Measurements from ENCODE around the gene TNFRSF14. TPM values are rescaled to one million over a fixed set of nuclear protein-coding genes. Genes with fewer than 3 reads are reported as not detected.

TNFRSF14 gene
- total RNA-seq, 1 experiment from 2014 or later: 0.57 TPM

- Histone ChIP-seq H3K4me2 (ENCODE audit: insufficient read depth, insufficient read length, low read length) (no peak overlapping the region), H2AK5ac (ENCODE audit: insufficient read length, low read length) (no peak overlapping the region), H2BK15ac (ENCODE audit: low read depth, low read length) (no peak overlapping the region), H3K4ac (ENCODE audit: low read depth, low read length) (no peak overlapping the region), H3K9ac (ENCODE audit: extremely low read depth, insufficient read length, low read length) (no peak overlapping the region), H3K79me2 (ENCODE audit: insufficient read depth, low read length) (0 out of 2 replicates have a peak, but pooled peaks cover 1% of the 10 kb centered on the region), H3T11ph (ENCODE audit: low read length) (no peak overlapping the region), H2BK20ac (ENCODE audit: low read depth, low read length, poor library complexity, severe bottlenecking) (no peak overlapping the region), H4K91ac (ENCODE audit: insufficient read length, low read depth, low read length) (no peak overlapping the region), H3K4me1 (ENCODE audit: insufficient read depth, low read length) (no peaks in the 10 kb centered on the region), H3K23ac (ENCODE audit: insufficient read length, low read depth, low read length) (no peak overlapping the region), H4K8ac (replicated peaks; ENCODE audit: insufficient read length, low read depth, low read length) (no peak overlapping the region), H2BK120ac (ENCODE audit: low read depth, low read length, poor library complexity, severe bottlenecking) (no peak overlapping the region), H3K27me3 (ENCODE audit: insufficient read depth, low read length) (no peaks in the 10 kb centered on the region), H2AFZ (ENCODE audit: low read length) (no peak overlapping the region), H3K18ac (ENCODE audit: insufficient read length, low read depth, low read length) (no peak overlapping the region), H2BK12ac (ENCODE audit: insufficient read length, low read depth, low read length) (no peak overlapping the region), H3K9me3 (ENCODE audit: control insufficient read depth, low read depth, low read length) (peaks cover 5% of the 10 kb centered on the region), H3K14ac (ENCODE audit: insufficient read depth, low read length) (no peak overlapping the region), H3K23me2 (ENCODE audit: insufficient read length, low read depth, low read length, poor library complexity, severe bottlenecking) (no peaks in the 10 kb centered on the region), H3K56ac (ENCODE audit: insufficient read length, low read depth, low read length) (no peak overlapping the region), H3K27ac (ENCODE audit: insufficient read length, low read depth, low read length) (no peak overlapping the region), H3K79me1 (ENCODE audit: insufficient read depth, low read depth, low read length, poor library complexity, severe bottlenecking) (no peaks in the 10 kb centered on the region), H4K5ac (ENCODE audit: insufficient read length, low read depth, low read length) (no peak overlapping the region), H4K20me1 (ENCODE audit: control insufficient read depth, insufficient read depth, insufficient read length) (no peaks in the 10 kb centered on the region), H2BK5ac (ENCODE audit: insufficient read length, low read length) (no peak overlapping the region)
- Mint-ChIP-seq H3K4me1 (no peaks in the 10 kb centered on the region), H3K9me3 (peaks cover 4 to 14% of the 10 kb centered on the region in 2 experiments), H3K36me3 (ENCODE audit: insufficient read depth in 1 of 3, low read depth in 3 of 3) (no peaks in the 10 kb centered on the region), H3K27me3 (ENCODE audit: low read depth) (peaks cover 17% of the 10 kb centered on the region), H3K4me3 (no peak overlapping the region), H3K27ac (no peak overlapping the region)
- DNase-seq: peak; percentile 21
- WGBS (ENCODE audit: extremely low coverage, insufficient read length, low lambda C conversion rate): no CpG with 5 or more reads among the region's 34 CpGs
- no peak for TF ChIP-seq CTCF (conservative IDR thresholded peaks at IDR 0.05)
Measured at GRCh38 chr1:2609319-2610035, 53.3 kb downstream of the TNFRSF14 start.
